A673 (cell line): ENCODE measurements around the gene DCC. TPM values are rescaled to one million over a fixed set of nuclear protein-coding genes. Genes with fewer than 3 reads are reported as not detected.

Experiments
- BruUV-seq: library from RNA; stranded (reverse); fragments of 400-500 nt; replicated peaks from 2 replicates; lab custom pipeline; 2021; lab: Mats Ljungman, UMichigan
- CTCF ChIA-PET: fragments of 300-600 bp; sonication (Branson Sonifier 250); formaldehyde crosslinking; loops from one replicate; lab custom pipeline; 2022; ENCODE audit warnings: antibody characterized with exemption; lab: Charles Lee
- POLR2A ChIA-PET: fragments of 300-600 bp; sonication (Branson Sonifier 250); formaldehyde crosslinking; loops from one replicate; lab custom pipeline; 2022; ENCODE audit warnings: antibody characterized with exemption; ENCODE audit not compliant: low non-redundant PET; lab: Charles Lee
- DNase-seq: peaks from one replicate; pipeline ENCODE4 v3.0.0-alpha.2; 2015; ENCODE audit warnings: low spot score
- H3K27ac ChIP-seq: fragments of 200-600 bp; sonication (generic); 2 replicates; pipeline ENCODE4 v1.5.1; 2016; ENCODE audit warnings: mixed run types, low read depth, mild to moderate bottlenecking, mixed read lengths, antibody characterized with exemption, low read length; ENCODE audit not compliant: poor library complexity, severe bottlenecking
- H3K27me3 ChIP-seq: fragments of 200-600 bp; sonication (generic); replicated peaks from 2 replicates; pipeline ENCODE4 v1.6.1; 2017; ENCODE audit warnings: mixed run types, low read depth, mild to moderate bottlenecking, mixed read lengths, antibody characterized with exemption, low read length; ENCODE audit not compliant: insufficient read depth, poor library complexity
- H3K36me3 ChIP-seq: fragments of 200-600 bp; sonication (generic); 2 replicates; pipeline ENCODE4 v1.6.1; 2016; ENCODE audit warnings: mixed run types, mild to moderate bottlenecking, mixed read lengths, antibody characterized with exemption, low read length; ENCODE audit not compliant: insufficient read depth, poor library complexity, severe bottlenecking
- H3K4me1 ChIP-seq: fragments of 200-600 bp; sonication (generic); 2 replicates; pipeline ENCODE4 v1.6.1; 2017; ENCODE audit warnings: mixed run types, mild to moderate bottlenecking, mixed read lengths, antibody characterized with exemption, low read length; ENCODE audit not compliant: insufficient read depth, poor library complexity, severe bottlenecking
- H3K4me3 ChIP-seq: fragments of 200-600 bp; sonication (generic); 2 replicates; pipeline ENCODE4 v1.5.1; 2016; ENCODE audit warnings: low read depth, mixed run types, mild to moderate bottlenecking, mixed read lengths, low read length; ENCODE audit not compliant: poor library complexity, severe bottlenecking
- H3K9me3 ChIP-seq: fragments of 200-600 bp; sonication (generic); 2 replicates; pipeline ENCODE4 v1.6.1; 2016; ENCODE audit warnings: mixed run types, low read depth, mild to moderate bottlenecking, mixed read lengths, antibody characterized with exemption, low read length; ENCODE audit not compliant: poor library complexity, severe bottlenecking
- EZH2 ChIP-seq: fragments of 200-600 bp; sonication (generic); IDR thresholded peaks from 2 replicates; pipeline ENCODE4 v1.6.1; 2017; ENCODE audit warnings: borderline replicate concordance, low read depth, mild to moderate bottlenecking, mixed read lengths, antibody characterized with exemption, low read length; ENCODE audit not compliant: poor library complexity, severe bottlenecking
- intact Hi-C: fragments of 100-400 bp; cut with micrococcal nuclease; formaldehyde crosslinking; loops from one replicate; pipeline ENCODE4 v1.10.0; 2022; ENCODE audit not compliant: unreplicated experiment
- total RNA-seq: library from RNA; stranded (reverse); gene quantifications from 2 replicates; pipeline ENCODE4 v1.2.3, GENCODE V29; 2021
- TF ChIP-seq, protein P1 (sequence below): fragments of 300-800, 200-600 bp; sonication (generic); conservative IDR thresholded peaks from 2 replicates; pipeline ENCODE4 v1.5.1; 2017; ENCODE audit warnings: low read depth, mild to moderate bottlenecking, antibody characterized with exemption, low read length, moderate library complexity, mixed read lengths

DCC gene
- total RNA-seq, 1 experiment from 2014 or later = 93.0 TPM

DNA sequence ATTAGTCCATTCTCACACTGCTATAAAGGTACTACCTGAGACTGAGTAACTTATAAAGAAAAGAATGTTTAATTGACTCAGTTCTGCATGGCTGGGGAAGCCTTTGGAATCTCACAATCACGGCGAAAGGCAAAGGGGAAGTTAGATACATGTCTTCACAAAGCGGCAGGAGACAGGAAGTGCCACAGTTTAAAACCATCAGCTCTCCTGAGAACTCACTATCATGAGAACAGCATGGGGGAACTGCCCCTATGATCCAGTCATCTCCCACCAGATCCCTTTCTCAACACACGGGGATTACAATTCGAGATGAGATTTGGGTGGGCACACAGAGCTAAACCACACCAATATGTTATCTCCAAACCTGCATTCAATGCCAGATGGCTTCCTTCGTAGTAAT, 716.1 kb downstream of the DCC start:
- no peaks in the 10 kb centered on the region for H3K9me3 ChIP-seq
- ChIA-PET CTCF (no interaction called here), POLR2A (no interaction called here)
- TF ChIP-seq EZH2 = no peak
- TF ChIP-seq, protein P1, sequence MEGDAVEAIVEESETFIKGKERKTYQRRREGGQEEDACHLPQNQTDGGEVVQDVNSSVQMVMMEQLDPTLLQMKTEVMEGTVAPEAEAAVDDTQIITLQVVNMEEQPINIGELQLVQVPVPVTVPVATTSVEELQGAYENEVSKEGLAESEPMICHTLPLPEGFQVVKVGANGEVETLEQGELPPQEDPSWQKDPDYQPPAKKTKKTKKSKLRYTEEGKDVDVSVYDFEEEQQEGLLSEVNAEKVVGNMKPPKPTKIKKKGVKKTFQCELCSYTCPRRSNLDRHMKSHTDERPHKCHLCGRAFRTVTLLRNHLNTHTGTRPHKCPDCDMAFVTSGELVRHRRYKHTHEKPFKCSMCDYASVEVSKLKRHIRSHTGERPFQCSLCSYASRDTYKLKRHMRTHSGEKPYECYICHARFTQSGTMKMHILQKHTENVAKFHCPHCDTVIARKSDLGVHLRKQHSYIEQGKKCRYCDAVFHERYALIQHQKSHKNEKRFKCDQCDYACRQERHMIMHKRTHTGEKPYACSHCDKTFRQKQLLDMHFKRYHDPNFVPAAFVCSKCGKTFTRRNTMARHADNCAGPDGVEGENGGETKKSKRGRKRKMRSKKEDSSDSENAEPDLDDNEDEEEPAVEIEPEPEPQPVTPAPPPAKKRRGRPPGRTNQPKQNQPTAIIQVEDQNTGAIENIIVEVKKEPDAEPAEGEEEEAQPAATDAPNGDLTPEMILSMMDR = no peak
- DNase-seq = peak; percentile 47
- H3K27me3 ChIP-seq = no peaks in the 10 kb centered on the region
- peaks cover 8% of the 10 kb centered on the region for H3K4me1 ChIP-seq
- no peaks in the 10 kb centered on the region for H3K36me3 ChIP-seq
- intact Hi-C loops = no loop called here
- BruUV-seq = no TSS peak
- H3K4me3 ChIP-seq = no peak overlapping the region
- no peak overlapping the region for H3K27ac ChIP-seq

DNA sequence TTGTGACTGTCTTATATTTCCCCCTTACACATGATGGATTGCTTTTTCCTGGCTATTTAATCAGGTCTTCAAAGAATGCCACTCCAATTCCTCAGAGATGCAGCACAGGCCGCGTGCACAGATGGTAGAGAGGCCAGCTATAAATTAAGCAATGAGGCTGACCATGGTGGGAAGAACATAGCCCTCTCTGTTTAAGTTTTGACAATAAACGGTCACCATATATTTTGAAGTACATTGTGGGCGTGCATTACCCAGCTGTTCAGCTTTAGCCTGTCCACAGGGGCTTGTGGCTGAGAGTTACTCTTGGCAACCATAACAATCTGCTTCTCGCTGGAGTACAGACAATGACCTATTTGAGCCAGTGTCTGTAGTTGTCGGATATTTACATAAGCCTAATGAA, 730.8 kb downstream of the DCC start:
- ChIA-PET POLR2A (no interaction called here), CTCF (no interaction called here)
- no peak overlapping the region for H3K27ac ChIP-seq
- intact Hi-C loops = no loop called here
- H3K4me3 ChIP-seq = no peak overlapping the region
- BruUV-seq = no TSS peak
- no peak for DNase-seq
- no peaks in the 10 kb centered on the region for H3K9me3 ChIP-seq
- H3K27me3 ChIP-seq = no peaks in the 10 kb centered on the region
- H3K4me1 ChIP-seq = peaks cover 4% of the 10 kb centered on the region
- TF ChIP-seq, protein P1 = no peak
- TF ChIP-seq EZH2 = no peak
- no peaks in the 10 kb centered on the region for H3K36me3 ChIP-seq

DNA sequence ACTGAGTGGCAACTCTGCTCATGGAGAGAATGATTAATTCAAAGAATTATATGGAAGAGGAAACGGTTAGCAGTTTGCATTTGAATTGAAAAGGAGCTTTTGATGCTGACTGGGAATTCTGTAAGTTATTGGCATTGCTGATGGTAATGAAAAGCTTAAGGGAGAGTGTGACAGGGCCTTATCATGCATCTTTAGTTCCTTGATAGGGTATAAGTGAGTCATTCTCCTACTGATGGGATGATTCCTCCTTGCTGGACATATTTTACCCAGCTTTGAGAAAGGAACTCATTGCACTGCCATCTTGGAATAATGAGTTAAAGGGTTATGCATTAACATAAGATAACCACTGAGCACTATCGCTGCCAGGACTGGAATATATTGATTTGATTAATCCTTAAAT, 740.7 kb downstream of the DCC start:
- BruUV-seq = no TSS peak
- no peak for TF ChIP-seq EZH2
- TF ChIP-seq, protein P1 = no peak
- Histone ChIP-seq H3K27ac (no peak overlapping the region), H3K9me3 (no peaks in the 10 kb centered on the region), H3K4me1 (no peaks in the 10 kb centered on the region), H3K4me3 (no peak overlapping the region), H3K36me3 (no peaks in the 10 kb centered on the region), H3K27me3 (no peaks in the 10 kb centered on the region)
- peak; percentile 10 for DNase-seq
- intact Hi-C loops = no loop called here
- CTCF ChIA-PET = no interaction called here
- POLR2A ChIA-PET = no interaction called here
